NCI-H510A (cell line): Measurements from ENCODE around the gene ITGAD.

Source experiments
- DNase-seq: peaks from one replicate; lab custom pipeline; 2025; lab: John Stamatoyannopoulos, UW

The ITGAD gene

DNA sequence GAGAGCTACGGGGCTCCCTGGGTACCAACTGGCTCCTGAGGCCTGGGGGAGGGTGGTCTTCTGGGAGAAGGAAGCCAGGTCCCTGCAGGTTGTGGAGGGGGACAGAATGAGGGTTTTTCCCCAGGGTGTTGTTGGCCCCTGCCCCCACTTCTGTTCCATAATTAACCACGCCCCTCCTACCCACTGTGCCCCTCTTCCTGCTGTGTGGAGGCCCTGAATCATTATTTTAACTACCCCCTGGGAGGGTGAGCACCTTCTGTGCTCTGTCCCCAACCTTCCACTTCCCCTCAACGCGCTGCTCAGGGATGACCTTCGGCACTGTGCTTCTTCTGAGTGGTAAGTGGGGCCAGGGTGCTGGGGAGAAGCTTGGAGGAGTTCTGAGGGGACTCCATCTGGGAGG is at the start of gene ITGAD:
ITGAD (plus strand) TSS at position 280 of the 400 bp plus-strand sequence; CDS start at position 306, 26 bp downstream.
- no peak for DNase-seq

DNA sequence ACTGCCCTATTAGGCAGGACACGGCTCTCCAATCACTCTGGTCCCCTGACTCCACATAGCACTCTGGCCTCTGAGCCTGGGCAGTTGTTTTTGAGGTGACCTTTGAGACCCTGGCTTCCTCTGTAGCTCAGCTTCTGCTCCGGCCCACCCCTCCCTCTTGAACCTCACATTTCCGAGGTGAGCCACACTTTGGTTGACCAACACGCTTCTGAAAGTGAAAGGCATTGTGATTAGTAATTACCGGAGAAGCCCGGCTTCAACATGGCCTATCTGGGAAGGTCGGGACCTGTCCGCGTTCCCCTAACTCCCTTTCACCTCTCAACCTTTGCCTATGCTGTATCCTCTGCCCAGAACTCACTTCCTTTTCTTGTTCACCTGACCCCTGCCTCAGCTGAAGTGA is 48.4 kb upstream of the ITGAD start:
- no peak for DNase-seq

DNA sequence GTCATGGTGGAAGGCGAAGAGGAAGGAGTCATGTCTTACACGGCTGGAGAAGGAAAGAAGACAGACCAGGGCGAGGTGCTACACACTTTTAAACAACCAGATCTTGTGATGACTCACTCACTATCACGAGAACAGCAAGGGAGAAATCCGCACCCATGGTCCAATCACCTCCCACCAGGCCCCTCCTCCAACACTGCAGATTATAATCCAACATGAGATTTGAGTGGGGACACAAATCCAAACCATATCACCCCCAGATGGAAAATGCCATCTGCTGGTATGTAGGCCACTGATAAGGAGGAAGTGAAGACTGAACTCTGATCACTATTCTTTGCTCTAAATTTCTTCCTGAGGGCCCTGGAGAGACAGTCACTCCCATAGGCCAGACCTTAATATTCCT is 45.7 kb upstream of the ITGAD start:
- no peak for DNase-seq

DNA sequence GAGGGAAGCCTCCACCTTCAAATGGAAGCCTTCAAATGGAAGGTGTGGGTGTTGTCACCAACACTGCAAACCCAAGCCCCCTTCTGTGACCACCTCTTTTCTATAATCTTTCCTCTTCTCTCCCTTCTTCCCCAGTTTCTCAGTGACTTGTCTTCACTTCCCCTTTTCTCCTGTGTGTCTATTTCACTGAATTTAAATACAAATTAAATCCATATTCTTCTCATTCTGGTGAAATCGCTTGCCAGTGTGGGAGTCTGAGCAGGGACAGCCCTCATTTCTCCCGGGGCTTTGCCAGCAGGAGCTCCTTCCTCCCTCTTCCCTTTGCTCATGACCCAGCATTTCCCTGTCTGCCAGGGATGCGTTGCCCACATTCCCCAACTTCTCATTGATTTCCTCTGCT is 44.6 kb upstream of the ITGAD start:
- no peak for DNase-seq

DNA sequence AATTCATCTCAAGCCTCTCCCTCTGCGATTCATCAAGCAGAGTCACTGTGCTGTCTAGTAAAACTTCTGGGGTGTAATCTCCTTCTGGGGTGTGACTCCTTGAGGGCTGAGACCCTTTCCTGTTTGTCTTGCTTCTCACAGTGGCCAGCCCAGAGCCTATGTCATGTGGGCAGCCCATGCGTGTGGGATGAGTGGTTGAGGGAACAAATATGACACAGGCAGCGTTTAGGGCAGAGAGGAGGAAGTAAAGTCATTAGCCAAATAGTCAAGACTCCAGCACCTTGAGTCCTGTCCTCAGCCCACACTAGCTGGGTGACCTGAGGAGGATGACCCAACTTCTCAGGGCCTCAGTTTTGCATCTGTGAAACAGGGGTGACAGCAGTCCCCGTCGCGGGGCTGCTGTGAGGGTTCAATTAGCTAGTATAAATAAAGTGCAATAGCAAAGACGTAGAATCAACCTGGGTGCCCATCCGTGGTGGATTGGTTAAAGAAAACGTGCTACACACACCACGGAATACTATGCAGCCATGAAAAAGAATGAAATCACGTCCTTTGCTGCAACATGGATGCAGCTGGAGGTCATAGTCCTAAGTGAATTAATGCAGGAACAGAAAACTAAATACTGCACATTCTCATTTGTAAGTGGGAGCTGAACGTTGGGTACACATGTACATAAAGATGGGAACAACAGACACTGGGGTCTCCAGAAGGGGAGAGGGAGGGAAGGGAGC is 42.7 kb upstream of the ITGAD start:
- no peak for DNase-seq

DNA sequence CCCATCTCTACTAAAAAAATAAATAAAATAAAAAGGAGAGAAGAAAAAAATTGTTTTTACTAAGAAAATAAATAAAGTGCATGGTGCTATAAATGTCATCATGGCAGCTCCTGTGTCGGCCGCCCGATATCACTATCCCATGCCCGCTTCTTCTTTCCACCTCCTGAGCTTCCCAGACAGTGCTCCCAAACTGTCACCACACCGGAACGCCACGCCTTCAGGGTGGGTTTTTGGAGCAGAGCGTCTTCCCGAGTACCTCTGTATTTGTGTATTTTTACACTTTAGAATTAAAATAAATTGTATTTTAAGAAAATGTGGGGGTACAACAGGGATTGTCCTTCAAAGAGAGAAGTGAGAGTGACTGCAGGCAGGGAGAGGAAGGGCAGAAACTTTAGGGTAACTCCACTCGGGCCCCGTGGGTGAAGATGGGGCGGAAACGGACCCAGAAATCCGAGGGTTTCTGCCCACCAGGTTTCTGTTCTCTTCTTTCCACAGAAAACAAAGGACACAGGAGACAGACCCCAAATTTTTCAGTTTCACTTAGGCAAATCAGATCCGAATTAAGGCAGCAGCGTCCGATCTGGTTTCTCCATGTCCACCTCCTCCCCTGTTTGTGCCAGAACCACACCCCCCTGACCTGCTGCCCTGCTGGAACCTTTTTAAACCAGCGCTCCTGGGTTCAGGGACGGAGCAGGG is 41.7 kb upstream of the ITGAD start:
- DNase-seq = no peak

DNA sequence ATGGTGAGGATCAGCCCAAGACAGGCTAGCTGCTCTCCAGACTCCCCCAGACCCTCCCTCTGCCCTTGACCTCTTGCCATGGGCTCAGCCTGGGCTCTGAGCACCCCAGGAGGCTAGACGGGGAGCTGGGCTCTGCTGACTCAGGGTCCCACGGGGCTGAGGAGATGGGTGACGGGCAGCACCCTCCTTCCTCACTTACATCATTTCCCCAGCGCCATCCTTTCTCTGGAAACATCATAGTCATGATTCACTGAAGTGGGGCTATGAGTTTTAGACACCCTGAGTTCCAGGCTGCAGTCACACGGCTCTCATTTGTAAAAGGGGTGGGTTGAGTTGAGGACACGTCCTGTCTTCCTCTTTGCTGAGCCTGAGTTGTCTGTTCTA is 41.2 kb upstream of the ITGAD start:
- DNase-seq = no peak

DNA sequence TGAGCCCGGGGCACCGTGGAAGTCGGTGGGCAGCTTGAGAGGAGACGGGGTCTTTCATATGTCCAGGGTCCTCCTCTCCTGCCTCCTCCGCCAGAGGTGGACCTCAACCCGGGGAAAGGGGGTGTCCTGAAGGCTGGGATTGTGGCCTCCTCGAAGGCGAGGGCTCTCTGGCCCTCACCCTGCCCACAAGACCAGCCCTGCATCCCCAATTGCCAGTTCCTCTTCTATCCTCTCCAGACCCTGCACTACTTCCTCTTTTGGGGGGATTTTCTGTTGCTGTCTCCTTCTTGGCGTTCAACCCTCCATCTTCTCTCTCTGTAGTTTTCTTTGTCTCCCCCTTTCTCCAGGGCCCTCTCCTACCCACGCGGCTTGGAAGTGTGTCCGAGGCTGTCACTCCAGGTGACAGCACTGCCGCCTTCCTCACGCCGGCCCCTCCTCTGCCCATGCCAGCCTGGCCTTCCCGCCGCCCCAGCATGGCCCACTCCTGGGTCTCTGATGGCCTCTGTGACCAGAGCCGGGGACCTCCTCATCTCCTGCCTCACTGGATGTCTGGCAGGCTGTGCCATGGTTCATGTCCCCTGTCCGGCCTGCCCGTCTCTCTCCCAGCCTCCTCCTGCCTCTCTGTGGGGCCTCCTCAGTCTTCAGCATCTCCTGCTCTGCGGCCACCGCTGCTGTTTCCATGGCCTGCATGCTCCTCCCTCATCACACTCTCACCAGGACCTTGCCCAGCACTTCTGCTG is 40.6 kb upstream of the ITGAD start:
- DNase-seq = no peak

DNA sequence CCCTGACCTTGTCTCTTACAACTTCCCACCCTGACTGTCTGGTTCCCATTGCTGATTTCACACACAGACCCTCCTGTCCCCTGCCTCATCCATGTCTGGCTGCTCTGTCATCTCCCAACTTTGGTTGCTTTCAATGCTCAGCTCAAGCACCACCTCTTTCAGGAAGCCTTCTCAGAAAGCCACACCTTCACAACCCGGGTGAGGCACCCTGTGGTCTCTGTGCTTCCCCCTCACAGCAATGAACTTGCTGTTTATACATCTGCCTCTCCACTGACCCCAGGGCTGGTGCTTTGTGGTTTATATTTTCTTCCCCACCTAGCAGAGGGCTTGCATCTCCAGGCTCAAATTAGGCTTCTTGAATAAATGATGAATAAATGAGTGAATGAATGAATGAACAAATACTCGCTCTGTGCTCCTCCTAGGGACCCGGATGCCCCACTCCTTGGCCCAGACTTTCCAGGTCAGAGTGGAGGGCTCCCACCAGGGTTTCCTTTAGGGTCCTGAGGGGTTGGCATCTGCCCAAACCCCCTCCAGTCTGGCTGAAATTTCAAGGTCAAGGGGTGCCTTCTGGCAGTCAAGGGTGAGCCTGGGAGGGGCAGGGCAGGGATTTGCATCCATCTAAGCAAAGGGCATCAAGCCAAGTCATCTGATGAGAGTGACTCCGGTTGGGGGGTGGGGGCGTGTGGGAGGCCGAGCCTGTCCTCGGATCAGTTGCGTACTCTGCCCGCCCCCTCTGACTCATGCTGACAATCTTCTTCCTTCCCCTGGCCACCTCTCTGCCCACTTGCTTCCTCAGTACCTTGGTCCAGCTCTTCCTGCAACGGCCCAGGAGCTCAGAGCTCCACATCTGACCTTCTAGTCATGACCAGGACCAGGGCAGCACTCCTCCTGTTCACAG is 38.5 kb upstream of the ITGAD start, which contains the start of gene ITGAX:
ITGAX (plus strand) TSS at position 783 of the 898 bp plus-strand sequence; CDS start at position 862, 79 bp downstream.
- no peak for DNase-seq

DNA sequence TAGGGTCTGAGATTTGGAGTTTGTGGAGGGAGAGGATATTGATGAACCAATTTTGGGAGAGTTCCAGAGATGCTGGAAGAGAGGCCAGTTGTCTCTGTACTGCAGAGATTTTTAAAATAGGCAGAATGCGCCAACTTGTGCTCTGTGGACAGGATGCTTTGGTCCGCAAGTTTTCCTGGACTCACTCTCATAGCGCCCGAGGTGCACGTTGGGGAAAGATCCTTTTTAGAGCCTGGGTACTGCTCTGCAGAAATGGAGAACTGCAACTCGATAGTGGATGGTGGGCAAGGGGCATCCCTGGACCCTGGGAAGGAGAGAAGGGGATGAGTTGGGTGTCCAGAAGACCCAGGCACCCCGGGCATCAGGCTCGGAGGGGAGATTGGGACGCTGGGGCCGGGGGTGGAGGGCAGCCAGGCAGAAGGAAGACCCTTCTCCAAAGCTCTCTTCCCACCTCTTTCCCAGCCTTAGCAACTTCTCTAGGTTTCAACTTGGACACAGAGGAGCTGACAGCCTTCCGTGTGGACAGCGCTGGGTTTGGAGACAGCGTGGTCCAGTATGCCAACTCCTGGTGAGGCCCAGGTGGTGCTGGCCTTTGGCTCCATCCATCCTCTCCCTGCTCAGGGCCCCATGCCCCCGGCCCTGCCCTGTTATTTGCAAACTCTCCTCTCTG is 37.6 kb upstream of the ITGAD start:
- no peak for DNase-seq

DNA sequence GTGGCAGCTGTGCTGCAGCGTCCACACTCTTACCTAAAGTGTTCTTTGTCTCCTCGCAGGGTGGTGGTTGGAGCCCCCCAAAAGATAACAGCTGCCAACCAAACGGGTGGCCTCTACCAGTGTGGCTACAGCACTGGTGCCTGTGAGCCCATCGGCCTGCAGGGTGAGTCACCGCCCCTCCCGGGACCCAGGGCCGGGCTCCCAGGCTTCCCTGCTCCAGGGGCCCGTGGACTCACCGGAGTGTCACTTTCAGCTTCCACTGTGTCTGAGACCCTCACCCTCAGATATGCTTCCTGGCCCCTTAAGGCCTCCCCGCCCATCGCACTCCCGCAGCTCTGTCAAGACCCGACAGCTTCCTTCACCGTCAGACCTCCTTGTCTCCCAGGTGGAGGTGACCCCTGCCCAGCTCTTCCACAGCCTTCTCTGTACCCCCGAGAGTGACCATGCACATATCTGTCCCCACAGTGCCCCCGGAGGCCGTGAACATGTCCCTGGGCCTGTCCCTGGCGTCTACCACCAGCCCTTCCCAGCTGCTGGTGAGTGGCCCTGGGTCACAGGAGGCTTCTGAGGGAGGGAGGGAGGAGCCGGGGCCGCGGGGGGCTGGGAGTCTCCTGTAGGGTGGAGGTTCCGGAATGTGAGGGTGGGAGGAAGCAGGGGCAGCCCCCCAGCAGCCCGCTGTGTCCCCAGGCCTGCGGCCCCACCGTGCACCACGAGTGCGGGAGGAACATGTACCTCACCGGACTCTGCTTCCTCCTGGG is 36.4 kb upstream of the ITGAD start:
- DNase-seq = no peak

DNA sequence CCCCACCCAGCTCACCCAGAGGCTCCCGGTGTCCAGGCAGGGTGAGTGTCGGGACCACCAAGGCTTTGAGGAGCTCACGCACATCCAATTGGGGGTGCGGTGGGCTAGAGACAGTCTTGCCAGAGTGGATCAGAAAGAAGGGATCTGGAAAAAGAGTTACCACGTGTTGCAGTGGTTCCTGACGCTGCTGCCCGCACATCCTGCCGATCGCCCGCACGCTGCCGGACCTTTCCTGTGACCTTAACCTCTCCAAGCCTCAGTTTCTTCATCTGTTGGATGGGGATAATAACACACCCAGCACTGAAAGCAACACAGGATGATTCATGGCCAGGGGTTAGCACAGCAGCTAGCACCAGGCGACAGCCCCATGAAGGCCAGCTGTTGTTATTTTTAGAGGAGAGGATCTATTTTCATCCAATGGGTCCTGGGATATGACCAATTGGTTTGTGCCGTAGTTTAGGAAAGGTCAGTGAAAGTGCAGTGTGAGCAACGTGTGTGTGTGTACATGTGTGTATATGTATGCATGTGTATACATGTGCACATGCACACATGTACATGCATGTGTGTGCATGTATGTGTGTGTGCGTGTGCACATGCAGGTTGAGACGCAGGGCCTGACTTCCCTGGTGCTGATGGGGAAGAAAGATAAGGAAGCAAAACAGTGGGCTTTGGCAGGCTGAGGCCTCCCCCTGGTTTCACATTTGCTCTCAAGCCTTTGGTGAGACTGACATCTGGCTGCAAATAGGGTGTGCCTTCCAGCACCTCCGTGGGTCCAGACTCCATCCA is 35.6 kb upstream of the ITGAD start:
- no peak for DNase-seq

DNA sequence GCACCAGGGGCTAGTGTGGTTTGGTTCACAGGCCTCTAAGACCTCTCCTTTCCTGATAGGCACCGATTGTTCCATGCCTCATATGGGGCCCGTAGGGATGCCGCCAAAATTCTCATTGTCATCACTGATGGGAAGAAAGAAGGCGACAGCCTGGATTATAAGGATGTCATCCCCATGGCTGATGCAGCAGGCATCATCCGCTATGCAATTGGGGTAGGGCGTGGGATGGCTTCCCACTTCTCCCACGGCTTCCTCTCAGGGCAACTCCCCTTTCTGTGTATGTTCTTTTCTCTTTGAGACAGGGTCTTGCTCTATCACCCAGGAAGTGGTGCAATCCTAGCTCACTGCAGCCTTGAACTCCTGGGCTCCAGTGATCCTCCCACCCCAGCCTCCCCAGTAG is 32.9 kb upstream of the ITGAD start:
- DNase-seq = no peak

DNA sequence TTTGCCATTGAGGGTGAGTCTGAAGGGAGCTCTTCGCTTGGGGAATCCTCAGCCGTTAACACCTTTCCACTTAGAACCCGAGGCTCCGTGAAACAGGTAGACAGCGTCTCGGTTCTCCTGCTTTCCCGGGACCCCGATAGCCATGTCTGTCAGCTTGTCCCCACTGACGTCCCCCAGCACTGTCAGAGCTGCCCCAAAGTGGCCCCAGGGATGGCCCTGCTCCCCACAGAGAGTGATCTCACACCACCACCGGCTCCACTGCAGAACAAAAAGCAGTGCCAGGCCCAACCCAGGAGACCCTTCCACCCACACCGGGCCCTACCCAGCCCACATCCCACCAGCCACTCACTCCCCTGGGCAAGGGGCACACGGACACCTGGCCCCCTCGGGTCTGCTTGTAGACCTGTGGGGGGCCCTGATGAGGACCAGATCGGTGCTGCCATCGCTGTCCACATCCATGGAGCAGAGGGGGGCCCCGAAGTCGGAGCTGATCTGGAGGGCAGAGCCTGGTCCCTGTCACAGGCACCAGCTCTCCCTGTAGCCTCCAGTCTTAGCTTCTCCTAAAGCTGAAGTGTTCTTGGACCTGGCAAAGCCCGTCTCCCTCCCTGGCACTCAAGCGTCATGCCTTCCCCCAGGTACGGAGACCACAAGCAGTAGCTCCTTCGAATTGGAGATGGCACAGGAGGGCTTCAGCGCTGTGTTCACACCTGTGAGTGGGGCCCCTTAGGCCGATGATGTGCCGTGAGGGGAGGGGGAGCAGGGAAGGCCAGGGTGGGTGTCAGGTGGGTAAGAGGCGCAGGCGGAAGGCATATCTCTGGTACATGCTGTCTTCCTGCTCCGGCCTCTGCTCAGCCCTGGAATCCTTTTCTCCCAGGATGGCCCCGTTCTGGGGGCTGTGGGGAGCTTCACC is 31.7 kb upstream of the ITGAD start:
- DNase-seq = no peak

DNA sequence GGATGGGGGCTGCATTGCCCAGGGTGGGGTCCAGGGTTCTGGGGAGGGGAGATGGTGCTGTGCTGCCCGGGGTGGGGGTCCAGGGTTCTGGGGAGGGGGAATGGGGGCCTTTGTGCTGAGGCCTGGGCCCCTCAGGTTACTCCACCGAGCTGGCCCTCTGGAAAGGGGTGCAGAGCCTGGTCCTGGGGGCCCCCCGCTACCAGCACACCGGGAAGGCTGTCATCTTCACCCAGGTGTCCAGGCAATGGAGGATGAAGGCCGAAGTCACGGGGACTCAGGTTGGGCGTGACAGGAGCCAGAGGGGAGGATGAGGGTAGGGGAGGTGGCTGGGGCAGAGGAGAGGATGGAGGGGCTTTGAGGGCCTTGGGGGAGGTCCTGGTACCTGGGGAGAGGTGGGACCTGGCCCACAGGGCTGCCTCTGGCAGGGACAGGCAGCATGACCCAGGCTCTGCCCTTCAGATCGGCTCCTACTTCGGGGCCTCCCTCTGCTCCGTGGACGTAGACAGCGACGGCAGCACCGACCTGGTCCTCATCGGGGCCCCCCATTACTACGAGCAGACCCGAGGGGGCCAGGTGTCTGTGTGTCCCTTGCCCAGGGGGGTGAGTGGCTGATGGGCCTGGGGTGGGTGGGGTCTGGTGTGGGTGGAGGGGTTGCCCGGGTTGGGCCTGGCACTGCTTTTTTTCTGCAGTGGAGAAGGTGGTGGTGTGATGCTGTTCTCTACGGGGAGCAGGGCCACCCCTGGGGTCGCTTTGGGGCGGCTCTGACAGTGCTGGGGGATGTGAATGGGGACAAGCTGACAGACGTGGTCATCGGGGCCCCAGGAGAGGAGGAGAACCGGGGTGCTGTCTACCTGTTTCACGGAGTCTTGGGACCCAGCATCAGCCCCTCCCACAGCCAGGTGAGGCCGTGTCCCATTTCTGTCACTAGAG is 30.4 kb upstream of the ITGAD start:
- DNase-seq = no peak

DNA sequence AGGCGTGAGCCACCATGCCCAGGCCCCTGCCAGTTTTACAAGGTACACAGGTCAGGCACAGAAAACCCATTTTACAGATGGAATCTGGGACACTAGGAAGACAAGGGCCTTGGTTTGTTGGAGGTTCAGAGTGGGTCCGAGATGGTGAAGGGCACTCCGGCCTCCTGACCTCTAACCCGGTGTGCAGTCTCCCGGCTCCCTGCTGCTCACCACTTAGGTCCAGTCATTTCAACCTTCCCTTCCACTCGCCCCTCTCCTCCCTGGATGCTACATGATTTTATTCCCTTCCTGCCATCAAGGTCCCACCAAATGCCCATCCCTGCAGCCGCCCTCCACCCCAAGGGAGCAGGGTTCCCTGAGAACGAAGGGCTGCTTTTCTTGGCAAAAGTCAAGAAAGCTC is 29.4 kb upstream of the ITGAD start:
- DNase-seq = no peak

DNA sequence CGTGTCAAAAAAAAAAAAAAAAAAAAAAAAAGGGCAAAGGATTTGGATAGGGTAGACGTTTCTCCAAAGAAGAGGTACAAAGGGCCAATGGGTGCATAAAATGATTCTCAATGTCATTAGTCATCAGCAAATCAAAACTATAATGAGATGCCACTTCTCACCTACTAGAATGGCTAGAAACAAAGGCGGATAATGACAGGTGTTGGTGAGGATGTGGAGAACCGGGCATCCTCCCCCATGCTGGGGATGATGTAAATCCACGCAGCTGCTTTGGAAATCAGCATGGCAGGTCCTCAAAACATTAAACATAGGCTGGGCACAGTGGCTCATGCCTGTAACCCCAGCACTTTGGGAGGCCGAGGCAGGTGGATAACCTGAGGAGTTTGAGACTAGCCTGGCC is 28.7 kb upstream of the ITGAD start:
- no peak for DNase-seq
